ENCODE measurements around the gene FYCO1. TPM values are rescaled to one million over a fixed set of nuclear protein-coding genes. Genes with fewer than 3 reads are reported as not detected.

The FYCO1 gene
- total and polyA plus RNA-seq, 9 of the 15 experiments (the other 6 are each of a cell fraction or from before 2014, with no cell fraction given): 2.1 to 13.8 (median 7.4) TPM

DNA sequence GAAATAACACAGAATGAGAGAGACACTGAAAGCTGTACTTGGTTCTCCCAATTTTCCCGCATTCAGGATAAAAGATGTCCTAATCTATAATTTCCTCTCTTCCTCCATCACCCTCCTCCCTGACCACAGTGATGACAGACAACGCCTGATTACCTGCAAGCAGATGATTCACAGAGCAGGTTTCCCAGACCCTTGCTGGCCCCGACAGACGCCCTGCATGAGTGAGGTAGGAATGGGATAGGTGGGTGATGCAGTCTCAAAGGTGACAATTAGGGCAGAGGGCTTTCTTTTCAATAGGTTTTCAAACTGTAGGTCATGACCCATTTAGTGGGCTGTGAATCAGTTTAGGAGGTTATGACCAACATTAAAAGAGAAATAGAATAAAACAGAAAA lies 57.6 kb downstream of the FYCO1 start:
- no peaks in the 10 kb centered on the region for H4K20me1 ChIP-seq (replicated peaks; ENCODE audit: control insufficient read depth, insufficient read depth, low read length)
- POLR2A ChIA-PET: interaction anchor here (1.1 kb wide), 1 partner anchor 139 kb away, joined by 5 read pairs; no protein-coding TSS in a partner anchor
- intact Hi-C loops (cut with micrococcal nuclease): loop anchor here (1.0 to 10.0 kb wide), 2 partner anchors 141 to 903 kb away; no protein-coding TSS in a partner anchor
- ATAC-seq (no peak), DNase-seq (ENCODE audit: extremely low read depth in 1 of 4, low spot score in 3 of 4) (no peak), FAIRE-seq (no peak)
- no TSS peak for BruUV-seq (replicated peaks)
- H2AFZ ChIP-seq (ENCODE audit: low read depth, low read length): no peak overlapping the region
- no peaks in the 10 kb centered on the region for H3K9me3 ChIP-seq (replicated peaks; ENCODE audit: control insufficient read depth, insufficient read depth, low read depth, low read length)
- no peaks in the 10 kb centered on the region for H3K27me3 ChIP-seq (ENCODE audit: control insufficient read depth in 2 of 2, insufficient read depth in 2 of 2, low read length in 2 of 2)
- WGBS (ENCODE audit: insufficient coverage, low coverage, missing lambda C conversion rate): 85% methylated on average over 4 of the region's 4 CpGs
- H3K4me3 ChIP-seq: no peak overlapping the region
- TF ChIP-seq, protein P1, sequence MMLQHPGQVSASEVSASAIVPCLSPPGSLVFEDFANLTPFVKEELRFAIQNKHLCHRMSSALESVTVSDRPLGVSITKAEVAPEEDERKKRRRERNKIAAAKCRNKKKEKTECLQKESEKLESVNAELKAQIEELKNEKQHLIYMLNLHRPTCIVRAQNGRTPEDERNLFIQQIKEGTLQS (IDR thresholded peaks at IDR 0.05): no peak
- TF ChIP-seq, protein P1 (CRISPR knock-in tag; conservative IDR thresholded peaks at IDR 0.05): no peak
- H3K4me2 ChIP-seq (ENCODE audit: insufficient read depth, low read length): no peak overlapping the region
- H3K36me3 ChIP-seq (ENCODE audit: control insufficient read depth, insufficient read depth, low read length): peaks cover 59% of the 10 kb centered on the region
- H3K9ac ChIP-seq (ENCODE audit: insufficient read depth in 1 of 2, low read depth in 2 of 2, low read length in 2 of 2): no peak overlapping the region
- H3K79me2 ChIP-seq (ENCODE audit: control insufficient read depth, insufficient read depth, low read length): no peaks in the 10 kb centered on the region
- peaks cover 4 to 6% of the 10 kb centered on the region in 2 experiments; a peak in 1 of 5 replicates for H3K4me1 ChIP-seq (replicated peaks in 1 of 2; ENCODE audit: control insufficient read depth in 2 of 2, insufficient read depth in 2 of 2, low read length in 2 of 2)
- no peaks in the 10 kb centered on the region for H3K9me1 ChIP-seq (ENCODE audit: control insufficient read depth, insufficient read depth, low read length)
- in situ Hi-C loops (cut with MboI): no loop called here
- CTCF ChIA-PET (ENCODE audit: low intra/inter-chr PET ratio): interaction anchor here (0.6 to 7.6 kb wide), 3 partner anchors 141 to 900 kb away, joined by 3 to 123 read pairs (median 4); no protein-coding TSS in a partner anchor
- no peak overlapping the region for H3K27ac ChIP-seq (ENCODE audit: extremely low read depth, low read depth, low read length)

All from K562 (cell line).